Gastrocnemius medialis (tissue), 4 donors: Measurements from ENCODE around the gene EPX.

Experiments used
- POLR2A ChIP-seq, 2 donors: fragments of 450-650 bp; IDR thresholded peaks; one replicate each; pipeline ENCODE4 v1.6.1; 2017; ENCODE audit warnings: antibody characterized with exemption in 2 of 2, mild to moderate bottlenecking in 2 of 2, moderate library complexity in 2 of 2
- TF ChIP-seq, protein P1 (sequence below), 5 experiments: fragments of 450-650 bp in 3 of 5; fragments of 200-600 bp in 2 of 5; sonication (generic) in 2 of 5; IDR thresholded peaks in 4 of 5; conservative IDR thresholded peaks in 1 of 5; 1 replicate in 4 of 5; 2 replicates in 1 of 5; pipeline ENCODE4 v1.5.1; 2016 to 2019; ENCODE audit warnings: antibody characterized with exemption in 5 of 5, mild to moderate bottlenecking in 3 of 5, moderate library complexity in 3 of 5

DNA sequence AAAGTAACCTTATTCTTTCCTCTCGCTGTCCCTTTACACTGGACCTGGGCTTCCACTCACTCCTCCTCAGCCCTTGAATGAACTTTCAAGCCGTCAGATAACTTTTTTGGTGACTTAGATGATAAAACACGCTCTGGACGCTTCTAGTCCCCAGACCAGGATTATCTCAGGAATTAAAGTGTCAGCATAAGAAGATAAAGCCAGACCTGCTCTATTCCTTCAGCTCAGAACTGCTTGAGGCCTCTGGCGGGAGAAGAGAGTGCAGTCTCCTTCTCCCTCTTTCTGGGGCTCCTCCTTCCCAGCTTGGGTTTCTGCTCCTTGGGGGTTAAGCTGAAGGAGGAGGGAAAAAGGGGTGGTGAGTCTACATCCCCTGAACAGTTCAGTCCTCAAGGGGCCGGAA is 52.4 kb downstream of the EPX start:
- TF ChIP-seq, protein P1, sequence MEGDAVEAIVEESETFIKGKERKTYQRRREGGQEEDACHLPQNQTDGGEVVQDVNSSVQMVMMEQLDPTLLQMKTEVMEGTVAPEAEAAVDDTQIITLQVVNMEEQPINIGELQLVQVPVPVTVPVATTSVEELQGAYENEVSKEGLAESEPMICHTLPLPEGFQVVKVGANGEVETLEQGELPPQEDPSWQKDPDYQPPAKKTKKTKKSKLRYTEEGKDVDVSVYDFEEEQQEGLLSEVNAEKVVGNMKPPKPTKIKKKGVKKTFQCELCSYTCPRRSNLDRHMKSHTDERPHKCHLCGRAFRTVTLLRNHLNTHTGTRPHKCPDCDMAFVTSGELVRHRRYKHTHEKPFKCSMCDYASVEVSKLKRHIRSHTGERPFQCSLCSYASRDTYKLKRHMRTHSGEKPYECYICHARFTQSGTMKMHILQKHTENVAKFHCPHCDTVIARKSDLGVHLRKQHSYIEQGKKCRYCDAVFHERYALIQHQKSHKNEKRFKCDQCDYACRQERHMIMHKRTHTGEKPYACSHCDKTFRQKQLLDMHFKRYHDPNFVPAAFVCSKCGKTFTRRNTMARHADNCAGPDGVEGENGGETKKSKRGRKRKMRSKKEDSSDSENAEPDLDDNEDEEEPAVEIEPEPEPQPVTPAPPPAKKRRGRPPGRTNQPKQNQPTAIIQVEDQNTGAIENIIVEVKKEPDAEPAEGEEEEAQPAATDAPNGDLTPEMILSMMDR (IDR thresholded peaks at IDR 0.05 in 4 of 5, conservative IDR thresholded peaks at IDR 0.05 in 1 of 5), result no peak
- no peak for TF ChIP-seq POLR2A (IDR thresholded peaks at IDR 0.05)
